GM04504 (cell line): ENCODE measurements around the gene DVL1.
"Not testable (repeated sequence)": the region's sequence is repeated elsewhere in the genome, so short reads cannot be mapped to it uniquely, and the experiment has no call there.

ENCODE experiments used
- DNase-seq: peaks from one replicate; pipeline ENCODE4 v3.0.0-alpha.2; 2012; ENCODE audit warnings: low read depth

Gene DVL1

DNA sequence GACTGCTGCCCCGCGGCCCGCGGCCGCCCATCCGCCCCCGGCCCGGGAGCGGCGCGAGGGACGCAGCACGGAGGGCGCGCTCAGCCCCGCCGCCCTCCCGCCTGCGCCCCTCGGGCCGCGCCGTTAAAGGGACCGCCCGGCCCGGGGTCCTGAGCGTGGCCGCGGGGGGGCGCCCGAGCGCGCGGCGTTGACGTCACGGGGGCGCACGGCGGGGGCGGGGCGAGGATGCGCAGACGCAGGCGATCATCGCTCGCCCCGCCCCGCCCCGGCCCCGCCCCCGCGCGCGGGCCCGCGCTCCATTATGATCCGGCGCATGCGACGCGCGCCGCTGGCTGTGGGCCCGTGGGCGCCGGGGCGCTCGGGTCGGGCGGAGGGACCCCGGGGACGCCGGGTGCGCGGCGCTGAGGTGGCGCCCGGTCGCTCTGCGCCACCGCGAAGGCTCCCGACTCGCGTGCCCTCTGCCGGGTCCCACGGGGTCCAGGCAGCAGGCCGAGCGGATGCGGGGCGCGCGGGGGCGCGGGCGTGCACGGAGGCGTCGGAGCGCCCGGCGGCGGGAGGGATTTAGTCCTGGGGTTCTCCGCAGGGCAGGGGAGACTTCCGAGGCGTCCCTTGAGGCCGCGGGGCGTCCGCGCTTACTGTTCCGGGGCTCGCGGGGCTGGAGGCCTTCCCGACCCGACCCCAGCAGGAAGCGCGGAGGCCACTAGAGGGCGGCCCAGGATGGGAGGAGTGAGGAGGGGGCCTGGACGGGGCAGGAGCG, at the start of gene DVL1:
Gene DVL1, minus strand, starts transcription at position 163 of the 757 bp plus-strand sequence. CDS start 353 bp downstream, outside the sequence.
- DNase-seq: peak; percentile 58

DNA sequence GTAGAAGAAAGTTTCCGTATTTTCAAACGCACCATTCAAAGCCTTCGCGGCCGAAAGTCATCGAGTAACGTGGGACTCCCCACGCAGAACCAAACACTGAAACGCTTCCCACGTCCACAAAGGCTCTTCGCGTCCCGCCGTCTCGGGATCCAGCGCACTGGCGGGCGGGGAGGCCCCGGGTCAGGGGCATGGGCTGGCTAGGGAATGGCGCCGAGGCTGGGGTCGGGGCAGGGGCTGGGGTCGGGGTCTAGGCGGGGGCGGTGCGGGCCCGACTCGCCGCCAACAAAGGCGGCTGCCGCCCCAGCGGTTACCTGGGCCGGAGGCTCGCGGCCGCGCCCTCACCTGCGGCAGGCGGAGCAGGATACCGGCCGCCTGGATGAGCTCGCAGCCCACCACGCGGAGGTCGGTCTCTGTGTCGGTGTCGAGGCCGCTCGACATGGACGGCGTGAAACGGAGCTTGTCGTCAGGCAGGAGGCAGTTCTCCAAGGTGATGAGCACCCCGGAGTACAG, 49.5 kb upstream of the DVL1 start:
- no peak for DNase-seq

- DNase-seq: no peak
Observed at GRCh38 chr1:1397839-1398523, 48.8 kb upstream of the DVL1 start.

GRCh38 chr1:1395166-1395565, 45.9 kb upstream of the DVL1 start:
- DNase-seq: no peak

DNA sequence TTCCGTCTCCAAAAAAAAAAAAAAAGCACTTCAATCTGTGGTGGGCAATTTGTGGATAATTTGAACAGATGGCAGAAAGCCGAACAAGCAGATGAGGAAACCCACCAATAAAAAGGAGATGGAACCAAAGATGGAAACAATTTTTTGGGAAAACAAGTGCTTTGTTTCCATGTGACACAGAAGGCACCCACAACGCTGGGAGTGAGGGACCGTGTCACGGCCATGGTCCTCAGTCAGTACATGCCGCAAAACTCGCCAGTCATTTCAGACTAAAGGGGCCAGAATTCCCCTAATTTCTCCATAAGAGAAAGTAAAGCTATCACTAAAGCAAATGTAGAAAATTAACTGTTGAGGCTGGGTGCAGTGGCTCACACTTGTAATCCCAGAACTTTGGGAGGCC, 44.9 kb upstream of the DVL1 start:
- no peak for DNase-seq

DNA sequence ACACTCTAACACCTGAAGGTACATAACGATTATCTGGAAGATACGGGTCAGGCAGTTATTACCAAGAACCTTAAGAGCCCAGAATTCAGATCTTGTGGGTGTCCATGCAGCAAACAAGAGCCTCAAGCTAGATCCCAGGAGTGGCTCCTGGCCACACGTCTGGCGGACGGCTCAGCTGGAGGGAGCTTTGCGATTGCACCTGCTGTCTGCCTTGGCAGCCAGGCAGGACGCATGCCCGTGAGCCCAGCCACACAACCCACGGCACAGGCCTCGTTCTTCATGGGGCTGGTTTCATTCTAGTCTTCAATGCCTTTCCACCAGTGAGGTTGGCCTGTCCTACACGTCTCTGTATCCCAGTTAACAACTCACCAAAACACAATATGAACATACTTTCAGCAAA, 44.2 kb upstream of the DVL1 start:
- DNase-seq: no peak

- no peak for DNase-seq
Observed at GRCh38 chr1:1393014-1393413, 43.8 kb upstream of the DVL1 start.

DNA sequence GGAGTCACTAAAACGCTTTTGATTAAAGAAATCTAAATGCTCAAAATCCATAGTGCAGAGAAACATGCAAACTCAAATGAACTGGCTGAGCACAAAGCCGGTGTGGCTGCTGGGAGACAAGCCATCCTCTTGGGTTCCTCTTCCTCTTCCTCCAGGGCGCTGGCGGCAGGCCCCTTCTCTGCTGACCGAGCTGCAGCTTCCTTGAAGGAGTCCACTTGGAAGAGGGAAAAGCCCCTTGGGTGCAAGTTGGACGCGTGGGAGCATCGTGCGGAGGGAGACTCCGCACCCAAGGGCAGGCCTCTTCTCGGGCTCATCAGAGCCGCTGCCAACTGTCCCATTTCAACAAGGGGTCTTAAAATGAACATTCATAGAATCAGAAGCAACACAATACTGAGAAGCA, 42.0 kb upstream of the DVL1 start:
- no peak for DNase-seq

GRCh38 chr1:1390675-1391074, 41.5 kb upstream of the DVL1 start:
- DNase-seq: no peak

- no peak for DNase-seq
Observed at GRCh38 chr1:1388078-1388472, 38.9 kb upstream of the DVL1 start.

DNA sequence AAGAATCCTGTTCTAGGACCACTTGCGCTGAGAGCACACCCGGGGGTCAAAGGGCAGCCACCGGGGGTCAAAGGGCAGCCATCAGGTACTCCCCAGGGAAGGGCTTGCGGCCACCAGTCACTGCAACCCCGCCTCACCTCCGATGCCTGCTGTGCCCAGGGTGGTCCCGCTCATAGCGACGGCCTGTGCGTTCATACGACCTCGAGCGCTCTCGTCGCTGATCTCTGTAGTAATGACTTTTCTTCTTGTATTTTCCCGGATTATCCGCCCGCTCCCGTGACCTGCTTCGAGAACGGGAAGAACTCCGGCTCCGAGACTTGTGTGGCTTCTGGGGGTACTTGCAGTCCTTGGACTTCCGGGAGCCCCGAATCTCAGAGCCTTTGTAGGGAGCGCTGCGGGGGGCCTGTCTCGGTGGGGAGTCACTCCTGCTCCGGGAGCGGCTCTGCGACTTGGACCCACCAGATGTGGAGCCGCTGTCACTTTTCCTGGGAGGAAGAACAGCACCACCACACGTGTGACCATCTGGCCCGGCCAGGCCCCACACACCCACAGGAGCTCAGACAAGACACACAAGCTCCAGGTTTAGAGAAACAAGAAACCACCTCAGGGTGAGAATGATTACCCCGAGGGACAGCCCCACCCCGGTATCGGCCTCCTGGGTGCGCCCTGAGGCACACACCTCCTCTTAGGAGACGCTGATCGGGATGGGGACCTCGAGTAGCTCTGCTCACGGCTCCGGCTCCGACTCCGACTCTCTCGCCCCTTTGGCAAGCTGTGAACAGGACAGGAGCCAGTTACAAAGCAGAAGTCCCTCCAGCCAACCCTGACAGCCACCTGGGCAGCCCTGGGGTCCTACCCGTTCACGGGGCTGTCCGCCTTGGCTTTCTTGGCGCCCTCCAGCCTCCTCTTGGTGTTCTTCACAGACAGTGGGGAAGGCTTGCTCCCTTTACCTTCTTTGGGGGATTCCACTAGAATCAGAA, 38.2 kb upstream of the DVL1 start:
- DNase-seq: no peak

DNA sequence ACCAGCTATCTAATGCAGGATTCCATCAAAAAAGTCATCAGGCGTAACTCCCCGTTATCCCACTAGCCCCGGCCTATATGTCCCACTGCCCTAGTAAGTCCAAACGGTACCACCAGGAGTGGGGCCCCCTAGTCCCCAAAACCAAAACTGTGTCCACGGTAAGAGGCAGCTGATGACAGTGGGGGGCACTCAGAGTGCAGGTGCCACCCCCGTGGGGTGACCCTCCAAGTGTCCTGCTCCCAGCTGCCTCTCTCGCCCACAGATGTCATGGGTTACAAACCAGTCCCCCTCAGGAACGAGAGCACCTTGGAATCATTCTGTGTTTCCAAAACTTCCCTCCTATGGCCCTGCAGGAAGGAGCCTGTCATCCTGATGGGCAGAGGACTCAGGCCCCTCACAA, 36.7 kb upstream of the DVL1 start:
- no peak for DNase-seq

GRCh38 chr1:1385339-1385738, 36.1 kb upstream of the DVL1 start:
- DNase-seq: not testable (repeated sequence)

GRCh38 chr1:1381294-1381693, 32.1 kb upstream of the DVL1 start:
- DNase-seq: no peak

DNA sequence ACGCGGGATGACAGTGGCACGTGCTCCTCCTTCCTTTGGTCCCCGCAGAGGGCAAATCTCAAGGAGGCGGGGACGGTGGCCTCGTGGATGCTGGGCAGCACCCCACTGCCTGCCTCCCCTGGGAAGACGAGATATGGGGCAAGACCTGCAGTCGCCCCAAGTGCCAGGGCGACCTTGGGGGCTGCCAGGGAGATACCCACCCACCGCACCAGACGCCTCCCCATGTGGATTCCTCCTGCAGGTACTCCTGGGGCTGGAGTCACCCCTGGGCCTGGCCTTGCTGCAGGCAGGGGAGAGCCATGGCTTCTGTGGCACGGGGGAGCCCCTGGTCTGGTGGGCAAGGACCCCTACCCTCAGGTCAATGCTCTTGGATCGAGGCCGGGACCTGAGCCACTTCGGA, 31.6 kb upstream of the DVL1 start:
- no peak for DNase-seq

GRCh38 chr1:1377540-1378205, 28.5 kb upstream of the DVL1 start:
- DNase-seq: no peak

- no peak for DNase-seq
Observed at GRCh38 chr1:1376551-1377226, 27.5 kb upstream of the DVL1 start.

- peak; percentile 100 for DNase-seq
Observed at GRCh38 chr1:1374929-1375662, 25.9 kb upstream of the DVL1 start, which contains the start of gene AURKAIP1. Gene AURKAIP1 (minus strand): TSS chr1:1375207. CDS start chr1:1374756, 451 bp downstream.

DNA sequence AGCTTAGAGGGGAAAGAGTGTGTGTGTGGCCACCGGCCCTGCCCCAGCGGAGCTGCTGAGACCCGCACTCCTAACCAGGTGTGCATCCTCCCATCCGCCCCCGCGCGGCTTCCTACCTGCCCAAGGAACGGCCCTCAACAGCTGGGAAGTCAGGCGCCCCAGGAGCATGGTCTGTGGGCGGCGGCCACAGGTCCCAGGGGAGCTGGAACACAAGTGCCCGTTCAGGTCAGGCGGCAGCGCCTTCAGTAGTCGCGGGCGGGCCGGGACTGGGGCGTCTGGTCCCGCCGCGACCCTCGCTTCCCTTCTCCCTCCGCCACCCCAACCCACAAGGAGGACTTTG, 25.3 kb upstream of the DVL1 start:
- DNase-seq: no peak

GRCh38 chr1:1373815-1374588, 24.8 kb upstream of the DVL1 start:
- DNase-seq: no peak
